GM10266 (cell line): ENCODE measurements around the gene BAG2.

Source experiments
- DNase-seq: peaks from one replicate; pipeline ENCODE4 v3.0.0; 2012; ENCODE audit errors: extremely low spot score
- CTCF ChIP-seq: IDR thresholded peaks from 2 replicates; pipeline ENCODE4 v1.5.1; 2012; ENCODE audit warnings: mild to moderate bottlenecking, low read depth; ENCODE audit not compliant: control insufficient read depth, insufficient read depth; ENCODE audit errors: missing control alignments

Gene BAG2

GRCh38 chr6:57172136-57173055, at the start of gene BAG2:
Gene BAG2 (plus strand): TSS chr6:57172326. CDS start chr6:57172698, 372 bp downstream.
- TF ChIP-seq CTCF: no peak
- peak; percentile 92 for DNase-seq

- no peak for TF ChIP-seq CTCF
- DNase-seq: no peak
These were observed 49.0 kb upstream of the BAG2 start for GRCh38 chr6:57123111-57123510.

- DNase-seq: no peak
- no peak for TF ChIP-seq CTCF
These were observed 44.4 kb upstream of the BAG2 start for GRCh38 chr6:57127763-57128162.

GRCh38 chr6:57130661-57131177, 41.4 kb upstream of the BAG2 start:
- no peak for TF ChIP-seq CTCF
- no peak for DNase-seq

GRCh38 chr6:57134954-57135353, 37.2 kb upstream of the BAG2 start:
- no peak for DNase-seq
- no peak for TF ChIP-seq CTCF

GRCh38 chr6:57135885-57136284, 36.2 kb upstream of the BAG2 start:
- TF ChIP-seq CTCF: no peak
- DNase-seq: no peak

- TF ChIP-seq CTCF: no peak
- no peak for DNase-seq
These were observed 34.8 kb upstream of the BAG2 start for GRCh38 chr6:57137350-57137749.
